Neural cell (in vitro differentiated cells): ENCODE data around the gene PRRX2. TPM values are rescaled to one million over a fixed set of nuclear protein-coding genes. Genes with fewer than 3 reads are reported as not detected.

Source experiments
- H2AFZ ChIP-seq: fragments of 200-600, 300-800 bp; sonication (generic), shearing (Covaris generic); 2 replicates; pipeline ENCODE4 v1.6.0; 2014; ENCODE audit warnings: low read depth, mild to moderate bottlenecking, antibody characterized with exemption, low read length, moderate library complexity
- H3F3A ChIP-seq: fragments of 200-600 bp; shearing (Covaris generic); 2 replicates; pipeline ENCODE4 v1.6.1; 2016; ENCODE audit warnings: mild to moderate bottlenecking, moderate library complexity, mixed read lengths, antibody characterized with exemption, low read length; ENCODE audit not compliant: insufficient read depth, poor library complexity, severe bottlenecking
- H3K27ac ChIP-seq: fragments of 200-600, 300-800 bp; sonication (generic), shearing (Covaris generic); 2 replicates; pipeline ENCODE4 v1.5.1; 2014; ENCODE audit warnings: mild to moderate bottlenecking, low read length, moderate library complexity
- H3K27me3 ChIP-seq: fragments of 300-800, 200-600 bp; sonication (generic), shearing (Covaris generic); 2 replicates; pipeline ENCODE4 v1.6.0; 2014; ENCODE audit warnings: mild to moderate bottlenecking, low read depth, low read length, moderate library complexity; ENCODE audit not compliant: insufficient read depth
- H3K36me3 ChIP-seq: fragments of 300-800, 200-600 bp; sonication (generic), shearing (Covaris generic); 2 replicates; pipeline ENCODE4 v1.5.1; 2014; ENCODE audit warnings: mild to moderate bottlenecking, antibody characterized with exemption, low read length, moderate library complexity; ENCODE audit not compliant: insufficient read depth
- H3K4me2 ChIP-seq: fragments of 300-800, 200-600 bp; sonication (generic), shearing (Covaris generic); 2 replicates; pipeline ENCODE4 v1.6.0; 2014; ENCODE audit warnings: mild to moderate bottlenecking, low read length
- H3K4me3 ChIP-seq: fragments of 300-800, 200-600 bp; sonication (generic), shearing (Covaris generic); 2 replicates; pipeline ENCODE4 v1.5.1; 2014; ENCODE audit warnings: mild to moderate bottlenecking, low read length, moderate library complexity
- H3K79me2 ChIP-seq: fragments of 200-600 bp; shearing (Covaris generic); replicated peaks from 2 replicates; pipeline ENCODE4 v1.6.0; 2014; ENCODE audit warnings: mild to moderate bottlenecking, low read length, moderate library complexity; ENCODE audit not compliant: insufficient read depth
- H3K9ac ChIP-seq: fragments of 300-800, 200-600 bp; sonication (generic), shearing (Covaris generic); 2 replicates; pipeline ENCODE4 v1.6.1; 2016; ENCODE audit warnings: mild to moderate bottlenecking, low read length, mixed read lengths
- H3K9me2 ChIP-seq: fragments of 200-600 bp; shearing (Covaris generic); 2 replicates; pipeline ENCODE4 v1.6.1; 2016; ENCODE audit warnings: mild to moderate bottlenecking, low read length, mixed read lengths; ENCODE audit not compliant: insufficient read depth
- H3K9me3 ChIP-seq: fragments of 200-600, 300-800 bp; sonication (generic), shearing (Covaris generic); 2 replicates; pipeline ENCODE4 v1.6.1; 2016; ENCODE audit warnings: mild to moderate bottlenecking, mixed run types, low read length, moderate library complexity, mixed read lengths
- H4K20me1 ChIP-seq: fragments of 200-600 bp; shearing (Covaris generic); 2 replicates; pipeline ENCODE4 v1.6.1; 2016; ENCODE audit warnings: mild to moderate bottlenecking, mixed run types; ENCODE audit not compliant: insufficient read depth
- EP300 ChIP-seq: fragments of 450-650 bp; conservative IDR thresholded peaks from 2 replicates; pipeline ENCODE4 v1.6.1; 2014; ENCODE audit warnings: antibody characterized with exemption, mild to moderate bottlenecking, moderate library complexity; ENCODE audit not compliant: poor library complexity, severe bottlenecking
- EZH2 ChIP-seq: fragments of 200-600, 300-800 bp; shearing (Covaris generic), sonication (generic); IDR thresholded peaks from 2 replicates; pipeline ENCODE4 v1.6.1; 2014; ENCODE audit warnings: antibody characterized with exemption, low read length, borderline replicate concordance, mild to moderate bottlenecking; ENCODE audit not compliant: insufficient read depth, poor library complexity, severe bottlenecking
- MXI1 ChIP-seq: fragments of 450-650 bp; conservative IDR thresholded peaks from 2 replicates; pipeline ENCODE4 v1.6.1; 2014; ENCODE audit warnings: antibody characterized with exemption, mild to moderate bottlenecking; ENCODE audit not compliant: poor library complexity, severe bottlenecking
- POLR2AphosphoS5 ChIP-seq: IDR thresholded peaks from 2 replicates; pipeline ENCODE4 v1.6.1; 2012
- RAD21 ChIP-seq: fragments of 450-650 bp; conservative IDR thresholded peaks from 2 replicates; pipeline ENCODE4 v1.6.1; 2014; ENCODE audit warnings: antibody characterized with exemption, mild to moderate bottlenecking, moderate library complexity
- SMC3 ChIP-seq: fragments of 450-650 bp; conservative IDR thresholded peaks from 2 replicates; pipeline ENCODE4 v1.6.1; 2014; ENCODE audit warnings: antibody characterized with exemption, mild to moderate bottlenecking, moderate library complexity; ENCODE audit not compliant: poor library complexity
- TAF1 ChIP-seq: IDR thresholded peaks from 2 replicates; pipeline ENCODE4 v1.6.1; 2012; ENCODE audit warnings: low read depth
- polyA plus RNA-seq: library from polyadenylated mRNA; depleted of rRNA; stranded (reverse); fragments of >200 nt; gene quantifications from 2 replicates; pipeline ENCODE4 v1.2.3, GENCODE V29; 2014
- TF ChIP-seq, protein P1 (sequence below): fragments of 450-650 bp; IDR thresholded peaks from 2 replicates; pipeline ENCODE4 v1.5.1; 2014; ENCODE audit warnings: antibody characterized with exemption, mild to moderate bottlenecking, moderate library complexity; ENCODE audit not compliant: poor library complexity, severe bottlenecking
- TF ChIP-seq, protein P2 (sequence below): IDR thresholded peaks from 2 replicates; pipeline ENCODE4 v1.6.1; 2012; ENCODE audit warnings: borderline replicate concordance

PRRX2 gene
- polyA plus RNA-seq, 1 donor from 2014 or later, result not detected

DNA sequence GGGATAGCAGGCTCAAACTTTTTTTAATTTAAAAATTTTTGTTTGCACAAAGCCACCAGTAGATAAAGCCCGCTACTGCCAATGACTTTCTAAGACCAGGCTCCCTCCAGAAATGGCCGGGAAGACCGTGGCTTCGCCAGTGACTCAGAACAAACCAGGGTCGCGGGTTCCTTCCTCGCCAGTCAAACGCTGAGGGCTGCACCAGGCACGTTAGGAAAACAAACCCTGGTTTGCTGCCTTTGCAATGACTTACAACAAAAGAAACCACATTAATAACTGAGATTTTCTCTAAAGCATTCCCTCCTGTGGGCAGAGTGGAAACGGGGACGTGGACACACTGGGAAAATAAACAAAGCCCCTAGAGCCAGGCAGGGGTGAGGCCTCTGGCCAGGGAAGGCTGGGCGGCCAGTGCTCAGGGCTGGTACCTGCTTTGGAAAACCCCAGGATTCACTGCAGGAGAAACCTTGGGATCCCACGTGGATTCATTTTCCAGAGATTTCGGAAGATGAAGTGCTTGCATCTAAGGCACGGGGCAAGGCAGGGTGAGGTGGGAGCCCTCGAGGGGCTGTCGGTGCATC, 3.8 kb downstream of the PRRX2 start:
- no peaks in the 10 kb centered on the region for H3F3A ChIP-seq
- TF ChIP-seq MXI1 (no peak), TAF1 (no peak), EP300 (no peak), RAD21 (no peak), POLR2AphosphoS5 (no peak), SMC3 (no peak), EZH2 (no peak)
- TF ChIP-seq, protein P1, sequence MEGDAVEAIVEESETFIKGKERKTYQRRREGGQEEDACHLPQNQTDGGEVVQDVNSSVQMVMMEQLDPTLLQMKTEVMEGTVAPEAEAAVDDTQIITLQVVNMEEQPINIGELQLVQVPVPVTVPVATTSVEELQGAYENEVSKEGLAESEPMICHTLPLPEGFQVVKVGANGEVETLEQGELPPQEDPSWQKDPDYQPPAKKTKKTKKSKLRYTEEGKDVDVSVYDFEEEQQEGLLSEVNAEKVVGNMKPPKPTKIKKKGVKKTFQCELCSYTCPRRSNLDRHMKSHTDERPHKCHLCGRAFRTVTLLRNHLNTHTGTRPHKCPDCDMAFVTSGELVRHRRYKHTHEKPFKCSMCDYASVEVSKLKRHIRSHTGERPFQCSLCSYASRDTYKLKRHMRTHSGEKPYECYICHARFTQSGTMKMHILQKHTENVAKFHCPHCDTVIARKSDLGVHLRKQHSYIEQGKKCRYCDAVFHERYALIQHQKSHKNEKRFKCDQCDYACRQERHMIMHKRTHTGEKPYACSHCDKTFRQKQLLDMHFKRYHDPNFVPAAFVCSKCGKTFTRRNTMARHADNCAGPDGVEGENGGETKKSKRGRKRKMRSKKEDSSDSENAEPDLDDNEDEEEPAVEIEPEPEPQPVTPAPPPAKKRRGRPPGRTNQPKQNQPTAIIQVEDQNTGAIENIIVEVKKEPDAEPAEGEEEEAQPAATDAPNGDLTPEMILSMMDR, result no peak
- H3K79me2 ChIP-seq, result no peaks in the 10 kb centered on the region
- H3K36me3 ChIP-seq, result no peaks in the 10 kb centered on the region
- H4K20me1 ChIP-seq, result no peaks in the 10 kb centered on the region
- no peak overlapping the region for H3K4me3 ChIP-seq
- H3K27me3 ChIP-seq, result peaks cover 31% of the 10 kb centered on the region
- no peaks in the 10 kb centered on the region for H3K9me2 ChIP-seq
- no peaks in the 10 kb centered on the region for H3K9me3 ChIP-seq
- H2AFZ ChIP-seq, result no peak overlapping the region
- H3K27ac ChIP-seq, result no peak overlapping the region
- no peak overlapping the region for H3K4me2 ChIP-seq
- H3K9ac ChIP-seq, result no peak overlapping the region

DNA sequence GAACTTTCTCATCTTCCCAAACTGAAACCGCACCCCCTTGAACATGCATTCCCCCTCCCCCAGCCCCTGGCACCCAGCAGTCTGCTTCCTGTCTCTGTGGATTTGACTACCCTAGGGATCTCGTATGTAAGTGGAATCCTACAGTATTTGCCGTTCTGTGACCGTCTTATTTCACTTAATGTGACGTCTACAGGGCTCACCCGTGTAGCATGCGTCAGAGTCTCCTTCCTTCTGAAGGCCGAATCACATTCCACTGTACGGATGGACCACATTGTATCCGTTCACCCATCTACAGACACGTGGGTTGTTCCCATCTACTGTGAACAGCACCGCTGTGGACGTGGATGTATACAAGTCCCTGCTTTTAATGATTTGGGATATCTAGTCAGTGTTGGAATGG, 4.5 kb downstream of the PRRX2 start:
- Histone ChIP-seq H3K4me2 (no peak overlapping the region), H3K4me3 (no peak overlapping the region), H3F3A (no peaks in the 10 kb centered on the region), H4K20me1 (no peaks in the 10 kb centered on the region), H3K27ac (no peak overlapping the region), H3K9me2 (no peaks in the 10 kb centered on the region), H2AFZ (no peak overlapping the region), H3K27me3 (peaks cover 23% of the 10 kb centered on the region), H3K79me2 (no peaks in the 10 kb centered on the region), H3K9ac (no peak overlapping the region), H3K9me3 (no peaks in the 10 kb centered on the region), H3K36me3 (no peaks in the 10 kb centered on the region)
- TF ChIP-seq TAF1, result no peak
- TF ChIP-seq SMC3, result no peak
- TF ChIP-seq EP300, result no peak
- no peak for TF ChIP-seq RAD21
- TF ChIP-seq MXI1, result no peak
- no peak for TF ChIP-seq POLR2AphosphoS5
- TF ChIP-seq, protein P2, sequence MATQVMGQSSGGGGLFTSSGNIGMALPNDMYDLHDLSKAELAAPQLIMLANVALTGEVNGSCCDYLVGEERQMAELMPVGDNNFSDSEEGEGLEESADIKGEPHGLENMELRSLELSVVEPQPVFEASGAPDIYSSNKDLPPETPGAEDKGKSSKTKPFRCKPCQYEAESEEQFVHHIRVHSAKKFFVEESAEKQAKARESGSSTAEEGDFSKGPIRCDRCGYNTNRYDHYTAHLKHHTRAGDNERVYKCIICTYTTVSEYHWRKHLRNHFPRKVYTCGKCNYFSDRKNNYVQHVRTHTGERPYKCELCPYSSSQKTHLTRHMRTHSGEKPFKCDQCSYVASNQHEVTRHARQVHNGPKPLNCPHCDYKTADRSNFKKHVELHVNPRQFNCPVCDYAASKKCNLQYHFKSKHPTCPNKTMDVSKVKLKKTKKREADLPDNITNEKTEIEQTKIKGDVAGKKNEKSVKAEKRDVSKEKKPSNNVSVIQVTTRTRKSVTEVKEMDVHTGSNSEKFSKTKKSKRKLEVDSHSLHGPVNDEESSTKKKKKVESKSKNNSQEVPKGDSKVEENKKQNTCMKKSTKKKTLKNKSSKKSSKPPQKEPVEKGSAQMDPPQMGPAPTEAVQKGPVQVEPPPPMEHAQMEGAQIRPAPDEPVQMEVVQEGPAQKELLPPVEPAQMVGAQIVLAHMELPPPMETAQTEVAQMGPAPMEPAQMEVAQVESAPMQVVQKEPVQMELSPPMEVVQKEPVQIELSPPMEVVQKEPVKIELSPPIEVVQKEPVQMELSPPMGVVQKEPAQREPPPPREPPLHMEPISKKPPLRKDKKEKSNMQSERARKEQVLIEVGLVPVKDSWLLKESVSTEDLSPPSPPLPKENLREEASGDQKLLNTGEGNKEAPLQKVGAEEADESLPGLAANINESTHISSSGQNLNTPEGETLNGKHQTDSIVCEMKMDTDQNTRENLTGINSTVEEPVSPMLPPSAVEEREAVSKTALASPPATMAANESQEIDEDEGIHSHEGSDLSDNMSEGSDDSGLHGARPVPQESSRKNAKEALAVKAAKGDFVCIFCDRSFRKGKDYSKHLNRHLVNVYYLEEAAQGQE, result no peak
- TF ChIP-seq, protein P1, result no peak
- TF ChIP-seq EZH2, result no peak
